Endothelial cell of umbilical vein (primary cell): Measurements from ENCODE around the gene LY9. TPM values are rescaled to one million over a fixed set of nuclear protein-coding genes. Genes with fewer than 3 reads are reported as not detected.

Experiments used
- BruUV-seq: library from RNA; stranded (reverse); fragments of 400-500 nt; replicated peaks from 2 replicates; lab custom pipeline; 2021; lab: Mats Ljungman, UMichigan
- CTCF ChIA-PET: fragments of 300-600, 350-600 bp; sonication (Branson Sonifier 250); formaldehyde crosslinking; loops from one replicate; lab custom pipeline; 2021; ENCODE audit warnings: antibody characterized with exemption, inconsistent platforms; lab: Charles Lee
- POLR2A ChIA-PET: fragments of 300-600, 350-600 bp; sonication (Branson Sonifier 250); formaldehyde crosslinking; loops from one replicate; lab custom pipeline; 2021; ENCODE audit warnings: antibody characterized with exemption, inconsistent platforms; lab: Charles Lee
- DNase-seq: peaks from one replicate; pipeline ENCODE4 v3.0.0-alpha.2; 2011; ENCODE audit warnings: low read depth, low spot score
- FAIRE-seq: peaks from 2 replicates; lab custom pipeline; 2011; peaks lifted over from hg19 to GRCh38; lab: Jason Lieb, UNC
- H2AFZ ChIP-seq: 2 replicates; pipeline ENCODE4 v1.6.0; 2012; ENCODE audit warnings: low read depth, low read length, control low read depth, inconsistent platforms
- H3K27ac ChIP-seq: 2 replicates; pipeline ENCODE4 v1.5.1; 2011; ENCODE audit warnings: low read depth, mild to moderate bottlenecking, control low read depth, low read length, moderate library complexity; ENCODE audit not compliant: insufficient read depth
- H3K27me3 ChIP-seq, 2 experiments: 2 replicates each; pipeline versions ENCODE4 v1.6.0 to v1.6.1; 2011; ENCODE audit warnings: low read length in 2 of 2, mixed read lengths in 1 of 2; ENCODE audit not compliant: control insufficient read depth in 2 of 2, insufficient read depth in 2 of 2
- H3K36me3 ChIP-seq, 2 experiments: 2 replicates in 1 of 2; 3 replicates in 1 of 2; pipeline ENCODE4 v1.5.1; 2011; ENCODE audit warnings: low read length in 2 of 2, mild to moderate bottlenecking in 1 of 2, moderate library complexity in 1 of 2; ENCODE audit not compliant: control insufficient read depth in 2 of 2, insufficient read depth in 2 of 2; ENCODE audit errors: extremely low read depth in 1 of 2
- H3K4me1 ChIP-seq: 3 replicates; pipeline ENCODE4 v1.5.1; 2011; ENCODE audit warnings: mild to moderate bottlenecking, low read length; ENCODE audit not compliant: control insufficient read depth, insufficient read depth; ENCODE audit errors: extremely low read depth
- H3K4me2 ChIP-seq: 2 replicates; pipeline ENCODE4 v1.6.1; 2011; ENCODE audit warnings: low read length, control low read depth, mixed read lengths; ENCODE audit not compliant: insufficient read depth
- H3K4me3 ChIP-seq, 3 experiments: fragments of 200-600 bp in 1 of 3; sonication (generic), shearing (Covaris generic) in 1 of 3; replicated peaks in 1 of 3; 2 replicates each; pipeline ENCODE4 v1.5.1; 2011 to 2016; ENCODE audit warnings: control low read depth in 3 of 3, low read length in 3 of 3, mild to moderate bottlenecking in 2 of 3, inconsistent platforms in 1 of 3, low read depth in 1 of 3, moderate library complexity in 1 of 3; ENCODE audit not compliant: insufficient read depth in 1 of 3
- H3K79me2 ChIP-seq: 2 replicates; pipeline ENCODE4 v1.6.0; 2012; ENCODE audit warnings: low read length, inconsistent platforms; ENCODE audit not compliant: control insufficient read depth, insufficient read depth
- H3K9ac ChIP-seq: replicated peaks from 2 replicates; pipeline ENCODE3; 2011; ENCODE audit warnings: low read length, control low read depth; ENCODE audit not compliant: insufficient read depth; ENCODE audit errors: extremely low read depth
- H3K9me1 ChIP-seq: replicated peaks from 3 replicates; pipeline ENCODE4 v1.6.0; 2011; ENCODE audit warnings: mild to moderate bottlenecking, low read length; ENCODE audit not compliant: control insufficient read depth, insufficient read depth; ENCODE audit errors: extremely low read depth
- H3K9me3 ChIP-seq: replicated peaks from 2 replicates; pipeline ENCODE4 v1.5.1; 2012; ENCODE audit warnings: low read length, inconsistent platforms; ENCODE audit not compliant: control insufficient read depth, insufficient read depth
- H4K20me1 ChIP-seq: replicated peaks from 2 replicates; pipeline ENCODE3; 2011; ENCODE audit warnings: mild to moderate bottlenecking, low read length; ENCODE audit not compliant: control insufficient read depth, insufficient read depth; ENCODE audit errors: extremely low read depth
- EZH2 ChIP-seq: IDR thresholded peaks from 2 replicates; pipeline ENCODE4 v1.6.1; 2012; ENCODE audit warnings: borderline replicate concordance, low read depth, mild to moderate bottlenecking, moderate library complexity, low read length, inconsistent platforms; ENCODE audit not compliant: severe bottlenecking
- FOS ChIP-seq: IDR thresholded peaks from 2 replicates; pipeline ENCODE4 v1.6.1; 2011; ENCODE audit warnings: mild to moderate bottlenecking, low read length, moderate library complexity, borderline replicate concordance; ENCODE audit not compliant: insufficient read depth
- JUN ChIP-seq: IDR thresholded peaks from 2 replicates; pipeline ENCODE4 v1.6.1; 2011; ENCODE audit warnings: borderline replicate concordance, low read depth; ENCODE audit not compliant: insufficient read length, insufficient read depth
- MYC ChIP-seq: IDR thresholded peaks from one replicate; pipeline ENCODE4 v1.6.1; 2011; ENCODE audit warnings: mild to moderate bottlenecking, low read depth, low read length
- POLR2A ChIP-seq: IDR thresholded peaks from 2 replicates; pipeline ENCODE4 v1.6.1; 2012; ENCODE audit warnings: low read depth, mild to moderate bottlenecking, control low read depth, low read length
- POLR2AphosphoS5 ChIP-seq: IDR thresholded peaks from 2 replicates; pipeline ENCODE4 v1.6.1; 2012; ENCODE audit warnings: low read depth, mild to moderate bottlenecking, control low read depth, low read length, moderate library complexity; ENCODE audit not compliant: insufficient read depth
- dilution Hi-C: fragments of 300-500 bp; cut with MboI; formaldehyde crosslinking; loops from one replicate; pipeline ENCODE4 v1.15.0; 2019; ENCODE audit warnings: low sequenced_read_pairs; ENCODE audit not compliant: extremely low pct_ligation_motif_present
- intact Hi-C: fragments of 100-400 bp; cut with micrococcal nuclease; formaldehyde crosslinking; loops from one replicate; pipeline ENCODE4 v1.10.0; 2022
- polyA plus RNA-seq, 4 experiments: library from polyadenylated mRNA; depleted of rRNA in 3 of 4; stranded (reverse) in 3 of 4; unstranded in 1 of 4; fragments of >200 nt; gene quantifications; 2 replicates each; pipeline versions ENCODE4 v1.2.1 to v1.2.3, GENCODE V29; 2011 to 2012; ENCODE audit warnings: missing spikeins in 1 of 4
- total RNA-seq: library from RNA; stranded (reverse); gene quantifications from 2 replicates; pipeline ENCODE4 v1.2.3, GENCODE V29; 2021
- TF ChIP-seq, protein P1 (sequence below): IDR thresholded peaks from 2 replicates; pipeline ENCODE4 v1.6.1; 2011; ENCODE audit not compliant: insufficient read depth, insufficient read length
- TF ChIP-seq, protein P2 (sequence below), 2 donors: IDR thresholded peaks; 1 replicate in 1 of 2; 2 replicates in 1 of 2; pipeline ENCODE4 v1.5.1; 2011; ENCODE audit warnings: low read length in 2 of 2, mild to moderate bottlenecking in 2 of 2, moderate library complexity in 2 of 2, control low read depth in 1 of 2, inconsistent platforms in 1 of 2, low read depth in 1 of 2; ENCODE audit not compliant: insufficient read depth in 1 of 2; ENCODE audit errors: extremely low read depth in 1 of 2

Gene LY9
- total and polyA plus RNA-seq, 2 donors (not counting 3 experiments of a cell fraction or from before 2014, with no cell fraction given): not detected

DNA sequence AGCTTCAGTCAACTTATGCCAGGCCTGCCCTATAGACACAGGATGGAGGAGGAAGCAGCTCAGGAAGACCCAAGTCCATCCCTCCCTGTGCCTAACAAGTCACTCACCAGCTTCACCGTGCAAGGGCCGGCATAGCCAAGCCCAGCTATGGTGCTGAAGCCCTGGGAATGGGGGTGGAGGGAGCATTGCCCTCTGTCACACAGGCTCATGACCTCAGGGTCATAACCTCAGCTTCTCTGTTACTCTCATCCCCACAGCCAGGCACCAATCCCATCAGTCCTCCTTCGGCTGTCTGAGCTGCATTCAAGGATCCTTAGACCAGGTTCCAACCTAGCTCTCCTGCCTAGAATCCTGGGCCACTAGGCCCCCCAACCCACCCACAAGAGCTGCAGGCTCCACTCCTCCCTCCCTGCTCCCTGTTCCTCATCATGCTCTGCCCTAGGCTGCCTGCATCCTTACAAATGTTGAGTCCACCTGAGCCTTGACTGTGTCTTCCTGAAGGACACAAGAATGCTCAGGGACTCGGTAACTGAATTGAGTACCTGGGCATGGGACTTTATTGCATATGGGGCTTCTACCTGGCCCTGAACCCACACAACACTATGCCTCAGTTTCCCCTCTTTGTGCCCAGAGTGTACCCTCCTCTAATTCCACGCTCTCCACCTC lies 65.0 kb downstream of the LY9 start:
- H2AFZ ChIP-seq: no peak overlapping the region
- dilution Hi-C loops: no loop called here

More for the DNA sequence above, 65.0 kb downstream of the LY9 start:
- TF ChIP-seq MYC: no peak
- no peak for TF ChIP-seq JUN
- TF ChIP-seq POLR2AphosphoS5: no peak
- TF ChIP-seq, protein P1, sequence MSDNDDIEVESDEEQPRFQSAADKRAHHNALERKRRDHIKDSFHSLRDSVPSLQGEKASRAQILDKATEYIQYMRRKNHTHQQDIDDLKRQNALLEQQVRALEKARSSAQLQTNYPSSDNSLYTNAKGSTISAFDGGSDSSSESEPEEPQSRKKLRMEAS: no peak
- TF ChIP-seq EZH2: no peak
- TF ChIP-seq FOS: no peak
- TF ChIP-seq, protein P2, sequence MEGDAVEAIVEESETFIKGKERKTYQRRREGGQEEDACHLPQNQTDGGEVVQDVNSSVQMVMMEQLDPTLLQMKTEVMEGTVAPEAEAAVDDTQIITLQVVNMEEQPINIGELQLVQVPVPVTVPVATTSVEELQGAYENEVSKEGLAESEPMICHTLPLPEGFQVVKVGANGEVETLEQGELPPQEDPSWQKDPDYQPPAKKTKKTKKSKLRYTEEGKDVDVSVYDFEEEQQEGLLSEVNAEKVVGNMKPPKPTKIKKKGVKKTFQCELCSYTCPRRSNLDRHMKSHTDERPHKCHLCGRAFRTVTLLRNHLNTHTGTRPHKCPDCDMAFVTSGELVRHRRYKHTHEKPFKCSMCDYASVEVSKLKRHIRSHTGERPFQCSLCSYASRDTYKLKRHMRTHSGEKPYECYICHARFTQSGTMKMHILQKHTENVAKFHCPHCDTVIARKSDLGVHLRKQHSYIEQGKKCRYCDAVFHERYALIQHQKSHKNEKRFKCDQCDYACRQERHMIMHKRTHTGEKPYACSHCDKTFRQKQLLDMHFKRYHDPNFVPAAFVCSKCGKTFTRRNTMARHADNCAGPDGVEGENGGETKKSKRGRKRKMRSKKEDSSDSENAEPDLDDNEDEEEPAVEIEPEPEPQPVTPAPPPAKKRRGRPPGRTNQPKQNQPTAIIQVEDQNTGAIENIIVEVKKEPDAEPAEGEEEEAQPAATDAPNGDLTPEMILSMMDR (IDR thresholded peaks at IDR 0.05; ENCODE audit: extremely low read depth in 1 of 2, insufficient read depth in 1 of 2, low read depth in 1 of 2, low read length in 2 of 2): no peak
- no peak for TF ChIP-seq POLR2A
- ChIA-PET POLR2A (no interaction called here), CTCF (interaction anchor here (0.6 to 0.9 kb wide), 2 partner anchors 26 to 430 kb away, joined by 3 to 4 read pairs; no protein-coding TSS in a partner anchor)
- H3K9ac ChIP-seq: no peak overlapping the region
- no peak overlapping the region for H3K4me3 ChIP-seq
- BruUV-seq: no TSS peak
- H3K27me3 ChIP-seq: no peaks in the 10 kb centered on the region
- H3K4me1 ChIP-seq: no peaks in the 10 kb centered on the region
- no peak for DNase-seq
- FAIRE-seq: no peak
- no peaks in the 10 kb centered on the region for H3K9me1 ChIP-seq
- H3K36me3 ChIP-seq: no peaks in the 10 kb centered on the region
- H3K27ac ChIP-seq: no peak overlapping the region
- intact Hi-C loops: no loop called here
- no peaks in the 10 kb centered on the region for H3K9me3 ChIP-seq
- H4K20me1 ChIP-seq: no peaks in the 10 kb centered on the region
- H3K4me2 ChIP-seq: no peak overlapping the region
- no peaks in the 10 kb centered on the region for H3K79me2 ChIP-seq
